H1 (cell line): ENCODE data around the gene LKAAEAR1. TPM values are rescaled to one million over a fixed set of nuclear protein-coding genes. Genes with fewer than 3 reads are reported as not detected.

ENCODE experiments used
- CTCF ChIA-PET: fragments of 300-600 bp; sonication (Branson Sonifier 250); formaldehyde crosslinking; loops from one replicate; lab custom pipeline; 2021; ENCODE audit not compliant: partially characterized antibody; lab: Charles Lee
- POLR2A ChIA-PET: fragments of 300-600 bp; sonication (Branson Sonifier 250); formaldehyde crosslinking; loops from one replicate; lab custom pipeline; 2021; ENCODE audit warnings: inconsistent platforms; ENCODE audit not compliant: partially characterized antibody; lab: Charles Lee
- DNase-seq, 2 experiments: peaks; one replicate each; pipeline versions ENCODE4 v3.0.0 to v3.0.0-alpha.2; 2010 to 2022; ENCODE audit warnings: low spot score in 2 of 2, low read depth in 1 of 2, mixed read lengths in 1 of 2
- FAIRE-seq: peaks from 2 replicates; lab custom pipeline; 2011; peaks lifted over from hg19 to GRCh38; lab: Jason Lieb, UNC
- H2AFZ ChIP-seq: 2 replicates; pipeline ENCODE4 v1.8.1; 2012; ENCODE audit warnings: low read length, inconsistent platforms
- H2AK5ac ChIP-seq: 2 replicates; pipeline ENCODE4 v1.6.1; 2013; ENCODE audit warnings: low read depth, low read length
- H2BK120ac ChIP-seq: replicated peaks from 2 replicates; pipeline ENCODE3; 2013; ENCODE audit warnings: low read depth, low read length, inconsistent platforms
- H2BK12ac ChIP-seq: 2 replicates; pipeline ENCODE4 v1.6.1; 2013; ENCODE audit warnings: low read depth, low read length
- H2BK15ac ChIP-seq: 2 replicates; pipeline ENCODE4 v1.6.1; 2013; ENCODE audit warnings: low read length
- H2BK20ac ChIP-seq: 2 replicates; pipeline ENCODE4 v1.6.1; 2013; ENCODE audit warnings: low read length
- H2BK5ac ChIP-seq: 2 replicates; pipeline ENCODE4 v1.6.1; 2013; ENCODE audit warnings: low read depth, low read length
- H3K14ac ChIP-seq: 2 replicates; pipeline ENCODE4 v1.6.1; 2013; ENCODE audit warnings: inconsistent platforms; ENCODE audit not compliant: insufficient read length
- H3K18ac ChIP-seq: 2 replicates; pipeline ENCODE4 v1.6.1; 2013; ENCODE audit warnings: low read length; ENCODE audit errors: extremely low read depth
- H3K23ac ChIP-seq: 2 replicates; pipeline ENCODE4 v1.6.1; 2013; ENCODE audit warnings: inconsistent platforms; ENCODE audit not compliant: insufficient read length
- H3K23me2 ChIP-seq: 2 replicates; pipeline ENCODE4 v1.6.1; 2013; ENCODE audit warnings: low read depth, low read length
- H3K27ac ChIP-seq: 2 replicates; pipeline ENCODE4 v1.6.1; 2011; ENCODE audit warnings: low read depth, low read length, inconsistent platforms
- H3K27me3 ChIP-seq, 4 experiments: replicated peaks in 1 of 4; 1 replicate in 1 of 4; 2 replicates in 3 of 4; pipeline versions ENCODE4 v1.6.1 to v1.8.1; 2011 to 2013; ENCODE audit warnings: low read length in 3 of 4, mild to moderate bottlenecking in 3 of 4, inconsistent platforms in 2 of 4, mixed read lengths in 2 of 4, moderate library complexity in 1 of 4; ENCODE audit not compliant: control insufficient read depth in 3 of 4, insufficient read depth in 3 of 4; ENCODE audit errors: extremely low read depth in 1 of 4
- H3K36me3 ChIP-seq, 4 experiments: 2 replicates each; pipeline versions ENCODE4 v1.6.1 to v1.8.1; 2011 to 2013; ENCODE audit warnings: mild to moderate bottlenecking in 4 of 4, low read length in 3 of 4, moderate library complexity in 2 of 4, control low read depth in 1 of 4, inconsistent platforms in 1 of 4; ENCODE audit not compliant: insufficient read depth in 4 of 4, control insufficient read depth in 2 of 4
- H3K4ac ChIP-seq: replicated peaks from 2 replicates; pipeline ENCODE3; 2013; ENCODE audit warnings: low read length, low read depth, mixed read lengths, inconsistent platforms; ENCODE audit not compliant: insufficient read length
- H3K4me1 ChIP-seq, 4 experiments: replicated peaks in 1 of 4; 1 replicate in 1 of 4; 2 replicates in 3 of 4; pipeline versions ENCODE4 v1.6.1 to v1.8.1; 2011 to 2013; ENCODE audit warnings: low read length in 3 of 4, inconsistent platforms in 2 of 4, mixed read lengths in 1 of 4; ENCODE audit not compliant: insufficient read depth in 4 of 4, control insufficient read depth in 3 of 4
- H3K4me2 ChIP-seq, 2 experiments: 2 replicates each; pipeline versions ENCODE4 v1.6.1 to v1.8.1; 2011 to 2013; ENCODE audit warnings: low read depth in 2 of 2, low read length in 2 of 2, control low read depth in 1 of 2, inconsistent platforms in 1 of 2, mild to moderate bottlenecking in 1 of 2; ENCODE audit not compliant: insufficient read depth in 1 of 2
- H3K4me3 ChIP-seq, 4 experiments: fragments of 200-600, 300-600 bp in 1 of 4; sonication (generic), shearing (Covaris generic), sonication (Bioruptor Twin) in 1 of 4; 2 replicates each; pipeline versions ENCODE4 v1.5.1 to v1.8.1; 2011 to 2016; ENCODE audit warnings: low read length in 4 of 4, low read depth in 3 of 4, control low read depth in 2 of 4, inconsistent platforms in 2 of 4, mild to moderate bottlenecking in 2 of 4, mixed read lengths in 1 of 4, moderate library complexity in 1 of 4; ENCODE audit not compliant: insufficient read depth in 2 of 4; ENCODE audit errors: extremely low read depth in 1 of 4
- H3K56ac ChIP-seq: replicated peaks from 2 replicates; pipeline ENCODE3; 2013; ENCODE audit warnings: low read depth, mild to moderate bottlenecking, mixed read lengths, low read length, inconsistent platforms; ENCODE audit not compliant: insufficient read length
- H3K79me1 ChIP-seq: 2 replicates; pipeline ENCODE4 v1.6.1; 2013; ENCODE audit warnings: low read depth, low read length, control low read depth
- H3K79me2 ChIP-seq, 2 experiments: 2 replicates each; pipeline versions ENCODE4 v1.6.1 to v1.8.1; 2012 to 2013; ENCODE audit warnings: low read length in 2 of 2, mild to moderate bottlenecking in 2 of 2, inconsistent platforms in 1 of 2; ENCODE audit not compliant: insufficient read depth in 2 of 2, control insufficient read depth in 1 of 2
- H3K9ac ChIP-seq, 4 experiments: replicated peaks in 1 of 4; 1 replicate in 1 of 4; 2 replicates in 3 of 4; pipeline versions ENCODE4 v1.6.1 to v1.8.1; 2011 to 2013; ENCODE audit warnings: low read depth in 3 of 4, low read length in 3 of 4, control low read depth in 2 of 4, mild to moderate bottlenecking in 2 of 4, moderate library complexity in 2 of 4, inconsistent platforms in 1 of 4; ENCODE audit errors: extremely low read depth in 1 of 4
- H3K9me3 ChIP-seq, 2 experiments: 2 replicates each; pipeline versions ENCODE4 v1.6.1 to v1.8.1; 2012 to 2013; ENCODE audit warnings: mild to moderate bottlenecking in 2 of 2, moderate library complexity in 2 of 2, control low read depth in 1 of 2, inconsistent platforms in 1 of 2, low read depth in 1 of 2, low read length in 1 of 2, mixed read lengths in 1 of 2; ENCODE audit not compliant: insufficient read depth in 2 of 2
- H4K20me1 ChIP-seq, 2 experiments: replicated peaks in 1 of 2; 2 replicates each; pipeline versions ENCODE3 to v1.8.1; 2011 to 2013; ENCODE audit warnings: inconsistent platforms in 2 of 2, low read length in 2 of 2, mild to moderate bottlenecking in 1 of 2; ENCODE audit not compliant: insufficient read depth in 2 of 2, control insufficient read depth in 1 of 2
- H4K5ac ChIP-seq: 2 replicates; pipeline ENCODE4 v1.6.1; 2013; ENCODE audit warnings: low read length, low read depth, mixed read lengths, inconsistent platforms; ENCODE audit not compliant: insufficient read length
- H4K8ac ChIP-seq: 2 replicates; pipeline ENCODE4 v1.8.0; 2013; ENCODE audit warnings: mild to moderate bottlenecking, moderate library complexity, low read length, inconsistent platforms; ENCODE audit not compliant: insufficient read depth; ENCODE audit errors: extremely low read depth
- H4K91ac ChIP-seq: replicated peaks from 2 replicates; pipeline ENCODE3; 2013; ENCODE audit warnings: low read length, mixed read lengths, inconsistent platforms; ENCODE audit not compliant: insufficient read length
- CHD2 ChIP-seq: IDR thresholded peaks from 2 replicates; pipeline ENCODE4 v1.6.1; 2012; ENCODE audit warnings: low read length, improper control_type of control experiment
- NRF1 ChIP-seq: IDR thresholded peaks from 2 replicates; pipeline ENCODE4 v1.6.1; 2011; ENCODE audit warnings: mild to moderate bottlenecking, low read depth, low read length, improper control_type of control experiment
- POU5F1 ChIP-seq: IDR thresholded peaks from 2 replicates; pipeline ENCODE4 v1.6.1; 2011; ENCODE audit warnings: low read depth, mild to moderate bottlenecking, low read length, moderate library complexity
- RAD21 ChIP-seq, 2 experiments: IDR thresholded peaks in 1 of 2; conservative IDR thresholded peaks in 1 of 2; 2 replicates each; pipeline ENCODE4 v1.6.1; 2011; ENCODE audit warnings: low read depth in 2 of 2, low read length in 2 of 2, improper control_type of control experiment in 1 of 2, inconsistent platforms in 1 of 2, mild to moderate bottlenecking in 1 of 2, moderate library complexity in 1 of 2
- RXRA ChIP-seq: IDR thresholded peaks from 2 replicates; pipeline ENCODE4 v1.6.1; 2011; ENCODE audit warnings: low read depth, mild to moderate bottlenecking, low read length, moderate library complexity; ENCODE audit not compliant: insufficient read depth
- WGBS, 2 experiments: shearing (Covaris generic) in 1 of 2; methylation state at CpG; one replicate each; pipeline versions ENCODE4 v1.1.6 to v1.1.7; 2013 to 2015; ENCODE audit warnings: low lambda C conversion rate in 2 of 2, mixed read lengths in 2 of 2, inconsistent platforms in 1 of 2, low coverage in 1 of 2, missing lambda C conversion rate in 1 of 2; ENCODE audit not compliant: insufficient replicate concordance in 2 of 2, insufficient coverage in 1 of 2, insufficient read length in 1 of 2; ENCODE audit errors: extremely low coverage in 1 of 2, missing lambda C conversion rate in 1 of 2; 5-methylcytosine and 5-hydroxymethylcytosine counted together
- polyA plus RNA-seq, 7 experiments: library from polyadenylated mRNA; depleted of rRNA in 3 of 7; stranded (reverse) in 5 of 7; unstranded in 2 of 7; fragments of >200 nt in 5 of 7; fragments of 200-250 nt in 2 of 7; gene quantifications; 1 replicate in 5 of 7; 2 replicates in 1 of 7; 4 replicates in 1 of 7; pipeline versions ENCODE4 v1.2.1 to v1.2.3, GENCODE V29; 2011 to 2013; ENCODE audit warnings: missing spikeins in 2 of 7, mixed read lengths in 2 of 7
- total RNA-seq: library from RNA; stranded (reverse); fragmentation: NEBNext Ultra II Directional; extraction: Animal tissue kit (Norgen Biotek cat#: 25700); gene quantifications from 2 replicates; pipeline ENCODE4 v1.2.1, GENCODE V29; 2021

Gene LKAAEAR1
- total and polyA plus RNA-seq, 2 of the 8 experiments (the other 6 are each of a cell fraction or from before 2014, with no cell fraction given) = 0.41 to 0.53 TPM

DNA sequence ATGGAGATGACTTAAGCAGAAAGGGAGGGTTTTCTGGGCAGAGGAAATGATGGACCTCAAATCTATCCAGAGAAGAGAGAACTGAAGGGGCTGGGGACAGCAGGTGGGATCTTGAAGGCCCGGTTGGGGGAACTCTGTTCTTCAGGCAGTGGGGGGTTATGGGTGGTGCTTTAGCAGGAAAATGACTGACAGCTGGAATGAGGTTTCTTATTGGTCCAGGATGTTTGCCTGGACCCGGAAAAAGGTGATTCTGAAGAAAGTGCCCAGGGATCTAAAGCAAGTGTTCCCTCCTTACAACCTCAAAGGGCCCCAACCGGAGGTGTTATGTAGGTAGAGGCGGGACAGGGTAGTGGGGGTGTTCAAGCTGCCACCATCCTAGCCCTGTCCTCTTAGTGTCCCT is 11.3 kb upstream of the LKAAEAR1 start:
- Histone ChIP-seq H4K8ac (no peak overlapping the region), H3K79me2 (no peaks in the 10 kb centered on the region), H3K4me1 (peaks cover 0 to 7% (median 2%) of the 10 kb centered on the region in 4 experiments; a peak in 3 of 7 replicates), H2BK15ac (no peak overlapping the region), H4K91ac (no peak overlapping the region), H4K20me1 (peaks cover 0 to 2% of the 10 kb centered on the region in 2 experiments), H3K18ac (no peak overlapping the region), H3K4me3 (no peak overlapping the region), H3K56ac (no peak overlapping the region), H2BK120ac (no peak overlapping the region), H3K27ac (no peak overlapping the region), H2AK5ac (no peak overlapping the region)
- POLR2A ChIA-PET = no interaction called here
- no peak for DNase-seq
- no peak for FAIRE-seq
- TF ChIP-seq POU5F1 = no peak
- no peak for TF ChIP-seq RAD21 (IDR thresholded peaks at IDR 0.05 in 1 of 2, conservative IDR thresholded peaks at IDR 0.05 in 1 of 2; ENCODE audit: low read depth in 2 of 2, low read length in 2 of 2)
- no peak for TF ChIP-seq RXRA
- no peak for TF ChIP-seq CHD2
- no peak for TF ChIP-seq NRF1
- TF ChIP-seq, all 59 proteins: peak for 0
- no peak overlapping the region for H3K14ac ChIP-seq
- H3K4me2 ChIP-seq = no peak overlapping the region
- H3K23me2 ChIP-seq = peaks cover 5% of the 10 kb centered on the region; the same call in 1 of the 2 replicates
- no peak overlapping the region for H2BK20ac ChIP-seq
- no peak overlapping the region for H3K9ac ChIP-seq
- no peaks in the 10 kb centered on the region for H3K36me3 ChIP-seq
- no peak overlapping the region for H4K5ac ChIP-seq
- H3K4ac ChIP-seq = no peak overlapping the region
- WGBS, 2 experiments = 79% methylated on average over 4 of the region's 4 CpGs; no CpG with 5 or more reads in 1 of the 2 experiments
- CTCF ChIA-PET = no interaction called here
- no peak overlapping the region for H3K23ac ChIP-seq
- H2BK5ac ChIP-seq = no peak overlapping the region
- H2AFZ ChIP-seq = no peak overlapping the region
- H2BK12ac ChIP-seq = no peak overlapping the region
- no peaks in the 10 kb centered on the region for H3K9me3 ChIP-seq
- H3K27me3 ChIP-seq = peaks cover 0 to 2% (median under 1%) of the 10 kb centered on the region in 4 experiments; a peak in 1 of 7 replicates
- H3K79me1 ChIP-seq = no peaks in the 10 kb centered on the region
